NCI-H2227 (cell line): ENCODE measurements around the gene TES.

Source experiments
- DNase-seq: peaks from one replicate; lab custom pipeline; 2025; ENCODE audit not compliant: unreplicated experiment; lab: John Stamatoyannopoulos, UW

Gene TES

GRCh38 chr7:116219288-116219687 lies 8.9 kb downstream of the TES start:
- DNase-seq = no peak

- DNase-seq = no peak
Measured at GRCh38 chr7:116219834-116220233, 9.5 kb downstream of the TES start.

- DNase-seq = no peak
Measured at GRCh38 chr7:116222501-116222900, 12.2 kb downstream of the TES start.

- no peak for DNase-seq
Measured at GRCh38 chr7:116223588-116223987, 13.2 kb downstream of the TES start.

GRCh38 chr7:116224492-116225098 lies 14.3 kb downstream of the TES start:
- DNase-seq = no peak

GRCh38 chr7:116225860-116226259 lies 15.5 kb downstream of the TES start:
- DNase-seq = no peak

GRCh38 chr7:116226664-116227063 lies 16.3 kb downstream of the TES start:
- no peak for DNase-seq

GRCh38 chr7:116227678-116228239 lies 17.4 kb downstream of the TES start:
- DNase-seq = no peak

- DNase-seq = no peak
Measured at GRCh38 chr7:116228241-116228640, 17.9 kb downstream of the TES start.

- no peak for DNase-seq
Measured at GRCh38 chr7:116229366-116229765, 19.0 kb downstream of the TES start.

GRCh38 chr7:116230191-116231005 lies 20.1 kb downstream of the TES start:
- DNase-seq = no peak

GRCh38 chr7:116231543-116231942 lies 21.2 kb downstream of the TES start:
- no peak for DNase-seq

- no peak for DNase-seq
Measured at GRCh38 chr7:116231949-116232348, 21.6 kb downstream of the TES start.

GRCh38 chr7:116232350-116232749 lies 22.0 kb downstream of the TES start:
- no peak for DNase-seq

GRCh38 chr7:116232920-116233319 lies 22.6 kb downstream of the TES start:
- DNase-seq = no peak

GRCh38 chr7:116234517-116235200 lies 24.3 kb downstream of the TES start:
- DNase-seq = no peak

GRCh38 chr7:116235380-116235779 lies 25.0 kb downstream of the TES start:
- DNase-seq = no peak

- DNase-seq = no peak
Measured at GRCh38 chr7:116236020-116236630, 25.8 kb downstream of the TES start.

GRCh38 chr7:116239020-116239419 lies 28.7 kb downstream of the TES start:
- DNase-seq = no peak

GRCh38 chr7:116239434-116239833 lies 29.1 kb downstream of the TES start:
- DNase-seq = no peak

GRCh38 chr7:116240024-116240668 lies 29.8 kb downstream of the TES start:
- no peak for DNase-seq
